Endothelial cell (in vitro differentiated cells): ENCODE results near the gene ABHD16B. TPM values are rescaled to one million over a fixed set of nuclear protein-coding genes. Genes with fewer than 3 reads are reported as not detected.
A peak's percentile ranks its signal among the peaks of the same experiment; 100 is the strongest.

Experiments used
- DNase-seq: peaks from one replicate; pipeline ENCODE4 v3.0.0; 2021; ENCODE audit warnings: low spot score
- H3K27ac Mint-ChIP-seq: one replicate; pipeline ENCODE4 v1.8.0; 2021; ENCODE audit warnings: mixed read lengths, inconsistent platforms; ENCODE audit not compliant: unreplicated experiment
- H3K27me3 Mint-ChIP-seq: one replicate; pipeline ENCODE4 v1.8.0; 2021; ENCODE audit warnings: mild to moderate bottlenecking, moderate library complexity, mixed read lengths, inconsistent platforms; ENCODE audit not compliant: unreplicated experiment
- H3K36me3 Mint-ChIP-seq: one replicate; pipeline ENCODE4 v1.8.0; 2021; ENCODE audit warnings: mild to moderate bottlenecking, low read depth, mixed read lengths, inconsistent platforms; ENCODE audit not compliant: unreplicated experiment
- H3K4me1 Mint-ChIP-seq: one replicate; pipeline ENCODE4 v1.8.0; 2021; ENCODE audit warnings: mild to moderate bottlenecking, mixed read lengths, inconsistent platforms; ENCODE audit not compliant: unreplicated experiment
- H3K4me3 Mint-ChIP-seq: one replicate; pipeline ENCODE4 v1.8.0; 2021; ENCODE audit warnings: mild to moderate bottlenecking, mixed read lengths, inconsistent platforms; ENCODE audit not compliant: unreplicated experiment
- H3K9me3 Mint-ChIP-seq: one replicate; pipeline ENCODE4 v1.8.0; 2021; ENCODE audit warnings: mixed read lengths, inconsistent platforms; ENCODE audit not compliant: unreplicated experiment
- total RNA-seq: library from RNA; stranded (reverse); fragmentation: NEBNext Ultra II Directional; extraction: Animal tissue kit (Norgen Biotek cat#: 25700); gene quantifications from one replicate; pipeline ENCODE4 v1.2.1, GENCODE V29; 2021; ENCODE audit not compliant: unreplicated experiment
- TF ChIP-seq, protein P1 (sequence below): fragments of 200-600 bp; sonication (generic); IDR thresholded peaks from one replicate; pipeline ENCODE4 v1.5.0; 2021; ENCODE audit warnings: antibody characterized with exemption; ENCODE audit not compliant: unreplicated experiment

The ABHD16B gene
- total RNA-seq, 1 donor from 2014 or later = not detected

DNA sequence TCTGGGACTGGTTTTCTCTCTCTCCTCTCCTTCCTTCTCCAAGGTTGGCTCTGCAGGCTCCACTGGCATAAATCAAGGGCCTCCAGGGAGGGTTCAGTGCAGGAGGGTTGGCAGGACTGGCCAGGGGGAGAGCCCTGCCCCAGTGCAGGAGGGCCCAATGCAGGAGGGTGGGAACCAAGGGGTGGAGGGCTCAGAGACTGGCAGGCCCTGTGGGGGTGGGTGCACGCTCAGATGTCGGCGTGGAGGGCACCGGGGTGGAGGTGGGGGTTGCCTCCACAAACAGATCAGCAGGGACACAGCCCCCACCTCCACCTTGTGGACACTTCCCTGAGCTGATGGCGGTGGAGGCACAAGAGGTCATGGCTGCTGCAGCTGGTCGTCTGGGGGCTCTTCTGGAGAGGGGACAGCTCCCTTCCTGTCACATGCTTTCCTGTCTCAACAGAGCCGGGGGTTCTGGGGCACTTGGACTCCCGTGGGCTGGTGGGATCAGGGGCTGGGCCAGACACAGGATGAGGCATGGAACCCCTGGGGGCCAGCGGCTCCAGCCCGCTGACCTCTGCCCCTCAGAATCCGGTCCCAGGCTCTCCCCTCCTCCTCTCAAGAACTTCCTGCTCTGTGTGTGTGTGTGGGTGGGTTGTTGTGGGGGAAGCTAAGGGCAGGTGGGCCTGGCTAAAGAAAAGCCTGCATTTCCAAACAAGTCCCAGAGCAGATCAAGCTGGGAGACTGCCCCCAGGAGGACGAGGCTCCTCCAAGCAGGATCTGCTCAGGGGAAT lies 2.7 kb upstream of the ABHD16B start:
- Mint-ChIP-seq H3K27ac (peak overlapping the region; percentile 88), H3K4me3 (peak overlapping the region; percentile 51), H3K27me3 (peaks cover 2% of the 10 kb centered on the region), H3K9me3 (no peaks in the 10 kb centered on the region), H3K4me1 (peaks cover 36% of the 10 kb centered on the region), H3K36me3 (peaks cover 4% of the 10 kb centered on the region)
- TF ChIP-seq, protein P1, sequence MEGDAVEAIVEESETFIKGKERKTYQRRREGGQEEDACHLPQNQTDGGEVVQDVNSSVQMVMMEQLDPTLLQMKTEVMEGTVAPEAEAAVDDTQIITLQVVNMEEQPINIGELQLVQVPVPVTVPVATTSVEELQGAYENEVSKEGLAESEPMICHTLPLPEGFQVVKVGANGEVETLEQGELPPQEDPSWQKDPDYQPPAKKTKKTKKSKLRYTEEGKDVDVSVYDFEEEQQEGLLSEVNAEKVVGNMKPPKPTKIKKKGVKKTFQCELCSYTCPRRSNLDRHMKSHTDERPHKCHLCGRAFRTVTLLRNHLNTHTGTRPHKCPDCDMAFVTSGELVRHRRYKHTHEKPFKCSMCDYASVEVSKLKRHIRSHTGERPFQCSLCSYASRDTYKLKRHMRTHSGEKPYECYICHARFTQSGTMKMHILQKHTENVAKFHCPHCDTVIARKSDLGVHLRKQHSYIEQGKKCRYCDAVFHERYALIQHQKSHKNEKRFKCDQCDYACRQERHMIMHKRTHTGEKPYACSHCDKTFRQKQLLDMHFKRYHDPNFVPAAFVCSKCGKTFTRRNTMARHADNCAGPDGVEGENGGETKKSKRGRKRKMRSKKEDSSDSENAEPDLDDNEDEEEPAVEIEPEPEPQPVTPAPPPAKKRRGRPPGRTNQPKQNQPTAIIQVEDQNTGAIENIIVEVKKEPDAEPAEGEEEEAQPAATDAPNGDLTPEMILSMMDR = no peak
- peak; percentile 62 for DNase-seq

DNA sequence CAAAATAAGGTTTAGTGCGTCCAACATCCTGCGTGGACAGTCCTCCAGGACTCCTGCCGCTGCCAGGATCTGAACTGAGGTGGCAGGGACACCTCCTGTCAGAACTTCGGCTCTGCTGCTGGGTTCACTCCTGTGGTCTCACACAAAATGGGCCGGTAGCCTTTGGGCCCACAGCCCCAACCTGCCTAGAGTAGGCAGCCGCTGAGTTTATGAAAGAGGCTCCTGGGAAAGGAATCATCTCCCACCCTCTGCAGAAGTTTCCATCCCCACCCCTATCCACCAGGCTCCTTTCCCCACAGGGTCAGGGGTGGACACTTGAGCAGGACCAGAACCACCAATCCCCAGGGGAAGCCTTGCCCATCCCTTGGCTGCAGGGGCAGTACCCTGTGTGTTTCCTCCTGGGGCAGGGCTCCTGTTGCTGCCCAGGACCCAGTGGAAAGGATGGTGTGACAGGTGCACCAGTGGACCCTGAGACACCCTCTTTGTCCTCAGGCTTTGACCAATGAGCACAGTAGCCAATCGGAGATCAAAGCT lies 2.1 kb upstream of the ABHD16B start:
- Mint-ChIP-seq H3K4me3 (peak overlapping the region; percentile 51), H3K27ac (peak overlapping the region; percentile 88), H3K9me3 (no peaks in the 10 kb centered on the region), H3K36me3 (peaks cover 4% of the 10 kb centered on the region), H3K27me3 (peaks cover 7% of the 10 kb centered on the region), H3K4me1 (peaks cover 41% of the 10 kb centered on the region)
- TF ChIP-seq, protein P1 = no peak
- no peak for DNase-seq

DNA sequence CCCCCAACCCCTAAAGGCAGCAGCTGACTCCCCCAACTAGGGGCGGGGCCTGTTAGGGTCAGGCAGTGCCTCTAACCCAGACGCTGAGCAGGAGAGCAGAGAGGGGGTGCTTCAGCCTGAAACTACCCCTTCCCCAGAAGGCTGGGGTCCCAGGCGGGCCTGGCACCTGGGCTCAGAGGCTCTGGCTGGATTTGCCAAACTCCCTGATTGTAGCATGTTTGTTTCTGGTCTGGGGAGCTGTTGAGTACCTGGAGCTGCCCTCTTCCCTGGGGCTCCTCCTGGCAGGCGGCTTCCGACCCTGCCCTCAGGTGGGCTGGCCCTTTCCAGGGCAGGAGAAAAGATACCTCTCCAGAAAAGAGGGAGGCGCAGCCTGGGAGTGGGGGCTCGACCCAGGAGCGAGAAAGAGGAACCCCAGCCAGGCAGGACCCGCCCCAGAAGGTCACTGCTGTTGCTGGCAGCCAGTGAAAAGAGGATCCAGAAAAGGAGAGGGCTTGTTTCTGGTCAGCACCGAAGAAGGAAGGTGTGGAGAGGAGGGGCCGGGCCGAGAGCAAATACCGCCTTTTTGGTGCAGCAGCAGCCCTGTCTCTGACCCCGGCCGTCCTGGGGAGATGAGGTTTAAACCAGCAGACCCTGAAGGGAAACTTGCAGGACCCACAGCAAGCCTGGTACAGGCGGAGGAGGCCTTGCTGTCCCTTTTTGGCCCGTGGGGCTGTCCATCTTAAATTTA lies 810 bp upstream of the ABHD16B start:
- TF ChIP-seq, protein P1 = no peak
- Mint-ChIP-seq H3K36me3 (peaks cover 4% of the 10 kb centered on the region), H3K27ac (no peak overlapping the region), H3K4me3 (no peak overlapping the region), H3K27me3 (peaks cover 11% of the 10 kb centered on the region), H3K4me1 (peaks cover 41% of the 10 kb centered on the region), H3K9me3 (no peaks in the 10 kb centered on the region)
- no peak for DNase-seq

DNA sequence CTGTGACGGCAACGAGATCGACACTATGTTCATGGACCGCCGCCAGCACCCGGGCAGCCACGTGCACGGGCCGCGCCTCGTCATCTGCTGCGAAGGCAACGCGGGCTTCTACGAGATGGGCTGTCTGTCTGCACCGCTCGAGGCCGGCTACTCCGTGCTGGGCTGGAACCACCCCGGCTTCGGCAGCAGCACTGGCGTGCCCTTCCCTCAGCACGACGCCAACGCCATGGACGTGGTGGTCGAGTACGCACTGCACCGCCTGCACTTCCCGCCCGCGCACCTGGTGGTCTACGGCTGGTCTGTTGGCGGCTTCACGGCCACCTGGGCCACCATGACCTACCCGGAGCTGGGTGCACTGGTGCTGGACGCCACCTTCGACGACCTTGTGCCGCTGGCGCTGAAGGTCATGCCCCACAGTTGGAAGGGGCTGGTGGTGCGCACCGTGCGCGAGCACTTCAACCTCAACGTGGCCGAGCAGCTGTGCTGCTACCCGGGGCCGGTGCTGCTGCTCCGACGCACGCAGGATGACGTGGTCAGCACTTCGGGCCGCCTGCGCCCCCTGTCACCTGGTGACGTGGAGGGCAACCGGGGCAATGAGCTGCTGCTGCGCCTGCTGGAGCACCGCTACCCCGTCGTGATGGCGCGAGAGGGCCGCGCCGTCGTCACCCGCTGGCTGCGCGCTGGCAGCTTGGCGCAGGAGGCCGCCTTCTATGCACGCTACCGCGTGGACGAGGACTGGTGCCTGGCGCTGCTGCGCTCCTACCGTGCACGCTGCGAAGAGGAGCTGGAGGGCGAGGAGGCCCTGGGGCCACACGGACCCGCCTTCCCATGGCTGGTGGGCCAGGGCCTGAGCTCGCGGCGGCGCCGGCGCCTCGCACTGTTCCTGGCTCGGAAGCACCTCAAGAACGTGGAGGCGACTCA lies 943 bp downstream of the ABHD16B start:
- peaks cover 40% of the 10 kb centered on the region for H3K4me1 Mint-ChIP-seq
- no peak for DNase-seq
- H3K4me3 Mint-ChIP-seq = no peak overlapping the region
- peaks cover 11% of the 10 kb centered on the region for H3K27me3 Mint-ChIP-seq
- no peaks in the 10 kb centered on the region for H3K9me3 Mint-ChIP-seq
- no peak overlapping the region for H3K27ac Mint-ChIP-seq
- peaks cover 4% of the 10 kb centered on the region for H3K36me3 Mint-ChIP-seq
- TF ChIP-seq, protein P1 = no peak
